Trophoblast cell (in vitro differentiated cells and primary cell): Measurements from ENCODE around the gene CAVIN3.

ENCODE experiments used
- DNase-seq, 2 donors: peaks; one replicate each; pipeline ENCODE4 v3.0.0-alpha.2; 2016
- H2AFZ ChIP-seq: 2 replicates; pipeline ENCODE4 v1.6.1; 2013; ENCODE audit warnings: low read length, moderate library complexity, mild to moderate bottlenecking; ENCODE audit not compliant: insufficient read depth, poor library complexity
- H2AK5ac ChIP-seq: 2 replicates; pipeline ENCODE4 v1.6.1; 2013; ENCODE audit warnings: mild to moderate bottlenecking, low read length
- H2BK120ac ChIP-seq: 2 replicates; pipeline ENCODE4 v1.6.1; 2013; ENCODE audit warnings: low read length, mild to moderate bottlenecking, moderate library complexity; ENCODE audit not compliant: insufficient read depth, poor library complexity
- H2BK12ac ChIP-seq: 2 replicates; pipeline ENCODE4 v1.6.1; 2013; ENCODE audit warnings: mild to moderate bottlenecking, low read length, moderate library complexity
- H2BK5ac ChIP-seq: 2 replicates; pipeline ENCODE4 v1.6.1; 2013; ENCODE audit warnings: low read length, low read depth, moderate library complexity, mild to moderate bottlenecking; ENCODE audit not compliant: poor library complexity
- H3K14ac ChIP-seq: 2 replicates; pipeline ENCODE4 v1.6.1; 2013; ENCODE audit warnings: mild to moderate bottlenecking, low read length
- H3K18ac ChIP-seq: 2 replicates; pipeline ENCODE4 v1.6.1; 2013; ENCODE audit warnings: mild to moderate bottlenecking, low read length
- H3K23ac ChIP-seq: 2 replicates; pipeline ENCODE4 v1.6.1; 2013; ENCODE audit warnings: low read length
- H3K27ac ChIP-seq: 2 replicates; pipeline ENCODE4 v1.5.1; 2013; ENCODE audit warnings: low read depth, mild to moderate bottlenecking, inconsistent platforms, low read length, moderate library complexity
- H3K27me3 ChIP-seq: 2 replicates; pipeline ENCODE4 v1.6.1; 2013; ENCODE audit warnings: inconsistent platforms, mild to moderate bottlenecking, low read length, moderate library complexity; ENCODE audit not compliant: insufficient read depth
- H3K36me3 ChIP-seq, 2 experiments: 1 replicate in 1 of 2; 2 replicates in 1 of 2; pipeline ENCODE4 v1.6.1; 2013; ENCODE audit warnings: low read length in 2 of 2, mild to moderate bottlenecking in 2 of 2, moderate library complexity in 1 of 2; ENCODE audit not compliant: insufficient read depth in 2 of 2, control insufficient read depth in 1 of 2
- H3K4ac ChIP-seq: 2 replicates; pipeline ENCODE4 v1.6.1; 2013; ENCODE audit warnings: low read depth, mild to moderate bottlenecking, low read length, moderate library complexity
- H3K4me1 ChIP-seq, 2 experiments: 1 replicate in 1 of 2; 2 replicates in 1 of 2; pipeline ENCODE4 v1.6.1; 2013; ENCODE audit warnings: low read length in 2 of 2, mild to moderate bottlenecking in 2 of 2, moderate library complexity in 1 of 2; ENCODE audit not compliant: insufficient read depth in 2 of 2, control insufficient read depth in 1 of 2
- H3K4me2 ChIP-seq: 2 replicates; pipeline ENCODE4 v1.6.1; 2013; ENCODE audit warnings: inconsistent platforms, mild to moderate bottlenecking, low read length, moderate library complexity
- H3K4me3 ChIP-seq: 2 replicates; pipeline ENCODE4 v1.5.1; 2013; ENCODE audit warnings: mild to moderate bottlenecking, low read depth, low read length, inconsistent platforms
- H3K79me1 ChIP-seq: one replicate; pipeline ENCODE4 v1.6.1; 2013; ENCODE audit warnings: low read length
- H3K79me2 ChIP-seq: 2 replicates; pipeline ENCODE4 v1.6.1; 2013; ENCODE audit warnings: low read length, mild to moderate bottlenecking; ENCODE audit not compliant: control insufficient read depth, insufficient read depth, poor library complexity
- H3K9ac ChIP-seq: 2 replicates; pipeline ENCODE4 v1.6.1; 2013; ENCODE audit warnings: mild to moderate bottlenecking, low read length
- H3K9me3 ChIP-seq: 2 replicates; pipeline ENCODE4 v1.6.1; 2013; ENCODE audit warnings: low read depth, mild to moderate bottlenecking, control low read depth, inconsistent platforms, low read length; ENCODE audit not compliant: insufficient read depth
- H4K12ac ChIP-seq: 2 replicates; pipeline ENCODE4 v1.6.1; 2013; ENCODE audit warnings: low read depth, mild to moderate bottlenecking, low read length, moderate library complexity
- H4K8ac ChIP-seq: 2 replicates; pipeline ENCODE4 v1.6.1; 2013; ENCODE audit warnings: low read depth, mild to moderate bottlenecking, low read length, moderate library complexity
- H4K91ac ChIP-seq: one replicate; pipeline ENCODE4 v1.6.1; 2013; ENCODE audit warnings: low read depth, mild to moderate bottlenecking, low read length, moderate library complexity
- WGBS: extraction: QIAGEN DNeasy Blood & Tissue Kit; methylation state at CpG from one replicate; pipeline ENCODE4 v1.1.7; 2013; ENCODE audit warnings: missing lambda C conversion rate; ENCODE audit not compliant: insufficient read length, insufficient coverage; ENCODE audit errors: extremely low coverage; 5-methylcytosine and 5-hydroxymethylcytosine counted together

Gene CAVIN3

GRCh38 chr11:6332066-6332465, 11.8 kb upstream of the CAVIN3 start:
- no peak for DNase-seq
- no peak overlapping the region for H4K8ac ChIP-seq
- no peak overlapping the region for H2BK12ac ChIP-seq
- H3K4me2 ChIP-seq = no peak overlapping the region
- no peak overlapping the region for H2AFZ ChIP-seq
- H3K79me1 ChIP-seq = no peaks in the 10 kb centered on the region
- H3K27ac ChIP-seq = no peak overlapping the region
- no peak overlapping the region for H2BK120ac ChIP-seq
- no peak overlapping the region for H4K91ac ChIP-seq
- H3K4me1 ChIP-seq = peaks cover 0 to 5% of the 10 kb centered on the region in 2 experiments
- H2BK5ac ChIP-seq = no peak overlapping the region
- no CpG with 5 or more reads among the region's 5 CpGs for WGBS
- no peaks in the 10 kb centered on the region for H3K36me3 ChIP-seq
- no peak overlapping the region for H3K14ac ChIP-seq
- no peaks in the 10 kb centered on the region for H3K27me3 ChIP-seq
- H3K79me2 ChIP-seq = no peaks in the 10 kb centered on the region
- H3K9ac ChIP-seq = no peak overlapping the region
- H3K18ac ChIP-seq = no peak overlapping the region
- H2AK5ac ChIP-seq = no peak overlapping the region
- H3K23ac ChIP-seq = no peak overlapping the region
- H3K9me3 ChIP-seq = no peaks in the 10 kb centered on the region
- H4K12ac ChIP-seq = no peak overlapping the region
- no peak overlapping the region for H3K4ac ChIP-seq
- H3K4me3 ChIP-seq = no peak overlapping the region

- H3K9ac ChIP-seq = no peak overlapping the region
- no peaks in the 10 kb centered on the region for H3K79me2 ChIP-seq
- H3K18ac ChIP-seq = no peak overlapping the region
- no peak overlapping the region for H4K91ac ChIP-seq
- H3K27me3 ChIP-seq = no peaks in the 10 kb centered on the region
- no peak overlapping the region for H4K8ac ChIP-seq
- H3K14ac ChIP-seq = no peak overlapping the region
- no peak overlapping the region for H2BK5ac ChIP-seq
- H3K4me2 ChIP-seq = no peak overlapping the region
- no peak overlapping the region for H2BK120ac ChIP-seq
- H3K9me3 ChIP-seq = no peaks in the 10 kb centered on the region
- H3K27ac ChIP-seq = no peak overlapping the region
- H3K36me3 ChIP-seq = no peaks in the 10 kb centered on the region
- no peak overlapping the region for H2AFZ ChIP-seq
- H2BK12ac ChIP-seq = no peak overlapping the region
- no peak overlapping the region for H4K12ac ChIP-seq
- peaks cover 0 to 7% of the 10 kb centered on the region in 2 experiments for H3K4me1 ChIP-seq
- no peak overlapping the region for H3K4ac ChIP-seq
- H3K79me1 ChIP-seq = no peaks in the 10 kb centered on the region
- DNase-seq = no peak
- H3K23ac ChIP-seq = no peak overlapping the region
- H3K4me3 ChIP-seq = no peak overlapping the region
- no peak overlapping the region for H2AK5ac ChIP-seq
These were observed 8.0 kb upstream of the CAVIN3 start for GRCh38 chr11:6328321-6328720.

GRCh38 chr11:6327806-6328205, 7.5 kb upstream of the CAVIN3 start:
- H3K27ac ChIP-seq = no peak overlapping the region
- H3K4me1 ChIP-seq = peaks cover 0 to 7% of the 10 kb centered on the region in 2 experiments
- no peak overlapping the region for H2BK5ac ChIP-seq
- H3K23ac ChIP-seq = no peak overlapping the region
- H2AK5ac ChIP-seq = no peak overlapping the region
- no peak overlapping the region for H3K18ac ChIP-seq
- no peak overlapping the region for H4K91ac ChIP-seq
- no peak for DNase-seq
- H3K27me3 ChIP-seq = no peaks in the 10 kb centered on the region
- H2BK120ac ChIP-seq = no peak overlapping the region
- no peaks in the 10 kb centered on the region for H3K36me3 ChIP-seq
- H3K4ac ChIP-seq = no peak overlapping the region
- no peak overlapping the region for H3K9ac ChIP-seq
- H3K79me2 ChIP-seq = no peaks in the 10 kb centered on the region
- no peak overlapping the region for H3K4me2 ChIP-seq
- H2AFZ ChIP-seq = no peak overlapping the region
- H3K79me1 ChIP-seq = no peaks in the 10 kb centered on the region
- H2BK12ac ChIP-seq = no peak overlapping the region
- H3K9me3 ChIP-seq = no peaks in the 10 kb centered on the region
- no peak overlapping the region for H3K4me3 ChIP-seq
- H4K12ac ChIP-seq = no peak overlapping the region
- H4K8ac ChIP-seq = no peak overlapping the region
- H3K14ac ChIP-seq = no peak overlapping the region

- no peak overlapping the region for H3K9ac ChIP-seq
- H2BK12ac ChIP-seq = no peak overlapping the region
- no peak overlapping the region for H3K23ac ChIP-seq
- no peaks in the 10 kb centered on the region for H3K27me3 ChIP-seq
- H2BK5ac ChIP-seq = no peak overlapping the region
- no peak overlapping the region for H3K4me3 ChIP-seq
- H4K91ac ChIP-seq = no peak overlapping the region
- no CpG with 5 or more reads among the region's 2 CpGs for WGBS
- no peaks in the 10 kb centered on the region for H3K9me3 ChIP-seq
- H4K8ac ChIP-seq = no peak overlapping the region
- H2AK5ac ChIP-seq = no peak overlapping the region
- DNase-seq = no peak
- no peak overlapping the region for H4K12ac ChIP-seq
- no peak overlapping the region for H2BK120ac ChIP-seq
- H2AFZ ChIP-seq = no peak overlapping the region
- no peaks in the 10 kb centered on the region for H3K79me1 ChIP-seq
- H3K36me3 ChIP-seq = no peaks in the 10 kb centered on the region
- no peak overlapping the region for H3K14ac ChIP-seq
- peaks cover 0 to 7% of the 10 kb centered on the region in 2 experiments for H3K4me1 ChIP-seq
- no peak overlapping the region for H3K27ac ChIP-seq
- no peak overlapping the region for H3K4me2 ChIP-seq
- no peaks in the 10 kb centered on the region for H3K79me2 ChIP-seq
- H3K4ac ChIP-seq = no peak overlapping the region
- H3K18ac ChIP-seq = no peak overlapping the region
These were observed 6.7 kb upstream of the CAVIN3 start for GRCh38 chr11:6326985-6327384.

GRCh38 chr11:6326303-6326702, 6.0 kb upstream of the CAVIN3 start:
- Histone ChIP-seq H2AFZ (no peak overlapping the region), H3K27ac (no peak overlapping the region), H3K79me1 (no peaks in the 10 kb centered on the region), H4K91ac (no peak overlapping the region), H2BK5ac (no peak overlapping the region), H3K14ac (no peak overlapping the region), H2BK120ac (no peak overlapping the region), H3K4ac (no peak overlapping the region), H2BK12ac (no peak overlapping the region), H3K4me2 (no peak overlapping the region), H3K27me3 (no peaks in the 10 kb centered on the region), H3K9ac (no peak overlapping the region), H4K12ac (no peak overlapping the region), H4K8ac (no peak overlapping the region), H3K18ac (no peak overlapping the region), H3K36me3 (no peaks in the 10 kb centered on the region), H3K4me3 (no peak overlapping the region), H3K4me1 (peaks cover 2 to 11% of the 10 kb centered on the region in 2 experiments), H3K9me3 (no peaks in the 10 kb centered on the region), H2AK5ac (no peak overlapping the region), H3K23ac (no peak overlapping the region), H3K79me2 (no peaks in the 10 kb centered on the region)
- no peak for DNase-seq
